ENCODE results near the gene TMEM51.

The TMEM51 gene

DNA sequence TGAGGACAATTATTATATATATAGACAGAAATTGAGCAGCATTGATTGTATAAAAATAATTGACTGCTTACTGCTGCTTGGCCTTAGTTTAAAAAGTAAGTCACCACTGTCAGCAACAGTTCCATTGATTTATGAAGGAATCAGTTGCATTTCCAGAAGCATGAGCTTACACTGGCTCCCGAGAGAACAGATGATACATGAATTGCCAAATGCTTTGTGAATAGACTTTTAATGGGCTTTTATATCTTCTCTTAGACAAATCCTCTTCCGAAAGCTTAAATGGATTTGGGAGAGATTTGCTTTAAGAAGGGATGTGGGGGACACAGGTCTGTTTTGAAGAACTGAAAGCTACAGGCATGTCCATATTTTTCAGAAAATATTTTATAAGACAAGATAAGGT is 101.0 kb downstream of the TMEM51 start:
- H3K27ac ChIP-seq (replicated peaks) = no peak overlapping the region
- TF ChIP-seq GABPA (IDR thresholded peaks at IDR 0.05; ENCODE audit: low read depth) (no peak), SPI1 (IDR thresholded peaks at IDR 0.05; ENCODE audit: borderline replicate concordance, low read depth) (no peak)
- TF ChIP-seq, protein P1, sequence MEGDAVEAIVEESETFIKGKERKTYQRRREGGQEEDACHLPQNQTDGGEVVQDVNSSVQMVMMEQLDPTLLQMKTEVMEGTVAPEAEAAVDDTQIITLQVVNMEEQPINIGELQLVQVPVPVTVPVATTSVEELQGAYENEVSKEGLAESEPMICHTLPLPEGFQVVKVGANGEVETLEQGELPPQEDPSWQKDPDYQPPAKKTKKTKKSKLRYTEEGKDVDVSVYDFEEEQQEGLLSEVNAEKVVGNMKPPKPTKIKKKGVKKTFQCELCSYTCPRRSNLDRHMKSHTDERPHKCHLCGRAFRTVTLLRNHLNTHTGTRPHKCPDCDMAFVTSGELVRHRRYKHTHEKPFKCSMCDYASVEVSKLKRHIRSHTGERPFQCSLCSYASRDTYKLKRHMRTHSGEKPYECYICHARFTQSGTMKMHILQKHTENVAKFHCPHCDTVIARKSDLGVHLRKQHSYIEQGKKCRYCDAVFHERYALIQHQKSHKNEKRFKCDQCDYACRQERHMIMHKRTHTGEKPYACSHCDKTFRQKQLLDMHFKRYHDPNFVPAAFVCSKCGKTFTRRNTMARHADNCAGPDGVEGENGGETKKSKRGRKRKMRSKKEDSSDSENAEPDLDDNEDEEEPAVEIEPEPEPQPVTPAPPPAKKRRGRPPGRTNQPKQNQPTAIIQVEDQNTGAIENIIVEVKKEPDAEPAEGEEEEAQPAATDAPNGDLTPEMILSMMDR (IDR thresholded peaks at IDR 0.05; ENCODE audit: insufficient read depth, low read length) = no peak
- DNase-seq (ENCODE audit: low read depth in 1 of 2, low spot score in 1 of 2) = no peak
- H3K4me3 ChIP-seq (replicated peaks; ENCODE audit: insufficient read depth, low read length) = no peak overlapping the region
- no peaks in the 10 kb centered on the region for H3K27me3 ChIP-seq (ENCODE audit: insufficient read depth, poor library complexity, severe bottlenecking)

DNA sequence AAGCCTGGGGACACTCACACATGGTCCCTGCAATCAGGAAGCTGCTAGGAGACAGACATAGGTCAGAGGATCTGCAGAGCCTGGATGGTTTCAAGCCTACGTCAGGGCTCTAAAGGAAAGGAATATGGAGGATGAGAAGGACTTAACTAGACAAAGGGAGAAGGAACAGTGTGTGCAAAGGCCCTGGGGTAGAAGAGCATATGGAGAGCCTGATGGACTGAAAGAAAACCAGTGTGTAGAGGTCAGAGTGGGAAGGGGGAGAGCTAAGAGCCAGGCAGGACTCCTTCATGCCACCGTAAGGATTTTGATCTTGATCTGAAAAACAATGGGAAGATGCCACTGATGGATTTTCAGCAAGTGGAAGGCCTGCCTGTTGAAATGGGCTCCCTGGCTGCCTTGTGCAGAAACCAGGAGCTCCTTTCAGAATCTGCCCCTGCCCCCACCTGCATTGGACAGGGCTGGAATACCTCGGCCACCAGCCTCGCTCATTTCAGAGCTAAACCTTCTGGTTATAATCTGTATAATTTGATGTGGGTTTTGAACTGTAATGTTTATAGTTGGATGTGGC is 102.1 kb downstream of the TMEM51 start:
- Histone ChIP-seq H3K27ac (replicated peaks) (no peak overlapping the region), H3K27me3 (ENCODE audit: insufficient read depth, poor library complexity, severe bottlenecking) (no peaks in the 10 kb centered on the region), H3K4me3 (replicated peaks; ENCODE audit: insufficient read depth, low read length) (no peak overlapping the region)
- no peak for TF ChIP-seq SPI1 (IDR thresholded peaks at IDR 0.05; ENCODE audit: borderline replicate concordance, low read depth)
- no peak for TF ChIP-seq GABPA (IDR thresholded peaks at IDR 0.05; ENCODE audit: low read depth)
- TF ChIP-seq, protein P1 (IDR thresholded peaks at IDR 0.05; ENCODE audit: insufficient read depth, low read length) = no peak
- TF ChIP-seq, protein P2, sequence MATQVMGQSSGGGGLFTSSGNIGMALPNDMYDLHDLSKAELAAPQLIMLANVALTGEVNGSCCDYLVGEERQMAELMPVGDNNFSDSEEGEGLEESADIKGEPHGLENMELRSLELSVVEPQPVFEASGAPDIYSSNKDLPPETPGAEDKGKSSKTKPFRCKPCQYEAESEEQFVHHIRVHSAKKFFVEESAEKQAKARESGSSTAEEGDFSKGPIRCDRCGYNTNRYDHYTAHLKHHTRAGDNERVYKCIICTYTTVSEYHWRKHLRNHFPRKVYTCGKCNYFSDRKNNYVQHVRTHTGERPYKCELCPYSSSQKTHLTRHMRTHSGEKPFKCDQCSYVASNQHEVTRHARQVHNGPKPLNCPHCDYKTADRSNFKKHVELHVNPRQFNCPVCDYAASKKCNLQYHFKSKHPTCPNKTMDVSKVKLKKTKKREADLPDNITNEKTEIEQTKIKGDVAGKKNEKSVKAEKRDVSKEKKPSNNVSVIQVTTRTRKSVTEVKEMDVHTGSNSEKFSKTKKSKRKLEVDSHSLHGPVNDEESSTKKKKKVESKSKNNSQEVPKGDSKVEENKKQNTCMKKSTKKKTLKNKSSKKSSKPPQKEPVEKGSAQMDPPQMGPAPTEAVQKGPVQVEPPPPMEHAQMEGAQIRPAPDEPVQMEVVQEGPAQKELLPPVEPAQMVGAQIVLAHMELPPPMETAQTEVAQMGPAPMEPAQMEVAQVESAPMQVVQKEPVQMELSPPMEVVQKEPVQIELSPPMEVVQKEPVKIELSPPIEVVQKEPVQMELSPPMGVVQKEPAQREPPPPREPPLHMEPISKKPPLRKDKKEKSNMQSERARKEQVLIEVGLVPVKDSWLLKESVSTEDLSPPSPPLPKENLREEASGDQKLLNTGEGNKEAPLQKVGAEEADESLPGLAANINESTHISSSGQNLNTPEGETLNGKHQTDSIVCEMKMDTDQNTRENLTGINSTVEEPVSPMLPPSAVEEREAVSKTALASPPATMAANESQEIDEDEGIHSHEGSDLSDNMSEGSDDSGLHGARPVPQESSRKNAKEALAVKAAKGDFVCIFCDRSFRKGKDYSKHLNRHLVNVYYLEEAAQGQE (IDR thresholded peaks at IDR 0.05; ENCODE audit: insufficient replicate concordance, low read depth) = no peak
- no peak for TF ChIP-seq POLR2AphosphoS5 (IDR thresholded peaks at IDR 0.05; ENCODE audit: low read depth)
- no peak for DNase-seq (ENCODE audit: low read depth in 1 of 2, low spot score in 1 of 2)

DNA sequence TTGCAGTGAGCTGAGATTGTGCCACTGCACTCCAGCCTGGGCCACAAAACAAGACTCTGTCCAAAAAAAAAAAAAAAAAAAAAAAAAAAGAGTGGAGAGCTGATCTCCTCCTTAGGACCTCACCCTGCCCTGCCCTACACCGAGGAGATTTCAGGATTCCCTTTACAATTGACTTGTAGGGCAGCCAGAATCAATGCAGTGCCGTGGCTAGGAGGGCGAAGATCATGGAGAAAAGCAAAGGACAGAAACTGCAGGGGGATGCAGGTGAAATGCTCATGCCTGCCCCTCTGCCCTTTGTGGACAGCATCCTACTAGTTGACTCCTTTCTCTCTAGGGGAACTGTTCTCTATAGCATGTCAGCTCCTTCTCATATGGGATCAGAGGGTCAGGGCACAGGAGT is 103.0 kb downstream of the TMEM51 start:
- TF ChIP-seq SPI1 (IDR thresholded peaks at IDR 0.05; ENCODE audit: borderline replicate concordance, low read depth) (no peak), POLR2AphosphoS5 (IDR thresholded peaks at IDR 0.05; ENCODE audit: low read depth) (no peak)
- TF ChIP-seq, protein P1 (IDR thresholded peaks at IDR 0.05; ENCODE audit: insufficient read depth, low read length) = no peak
- DNase-seq (ENCODE audit: low read depth in 1 of 2, low spot score in 1 of 2) = no peak

DNA sequence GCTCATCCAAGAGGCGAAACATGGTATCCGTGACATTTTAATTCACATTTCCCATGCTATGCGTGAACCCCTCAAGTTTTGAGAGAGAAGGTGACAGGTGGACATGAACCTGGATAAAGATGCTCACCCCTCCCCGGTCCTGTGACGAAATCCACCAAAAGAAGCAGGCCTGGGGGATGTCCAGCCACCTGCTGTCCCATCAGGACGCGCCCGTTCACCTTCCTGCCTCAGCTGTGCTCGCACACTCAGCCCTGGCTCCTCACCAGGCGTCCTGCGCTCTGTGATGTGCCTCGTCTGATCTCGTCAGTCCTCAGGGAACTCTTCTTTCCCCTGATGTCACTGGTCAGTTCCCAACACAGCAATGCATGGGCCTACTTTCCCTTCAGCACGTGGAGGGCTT is 103.8 kb downstream of the TMEM51 start:
- Histone ChIP-seq H3K27me3 (ENCODE audit: insufficient read depth, poor library complexity, severe bottlenecking) (no peaks in the 10 kb centered on the region), H3K27ac (replicated peaks) (no peak overlapping the region), H3K4me3 (replicated peaks; ENCODE audit: insufficient read depth, low read length) (no peak overlapping the region)
- TF ChIP-seq, protein P1 (IDR thresholded peaks at IDR 0.05; ENCODE audit: insufficient read depth, low read length) = no peak
- TF ChIP-seq POLR2AphosphoS5 (IDR thresholded peaks at IDR 0.05; ENCODE audit: low read depth) (no peak), SPI1 (IDR thresholded peaks at IDR 0.05; ENCODE audit: borderline replicate concordance, low read depth) (no peak), GABPA (IDR thresholded peaks at IDR 0.05; ENCODE audit: low read depth) (no peak)
- TF ChIP-seq, protein P2 (IDR thresholded peaks at IDR 0.05; ENCODE audit: insufficient replicate concordance, low read depth) = no peak
- DNase-seq (ENCODE audit: low read depth in 1 of 2, low spot score in 1 of 2) = no peak

More for the DNA sequence above, 103.0 kb downstream of the TMEM51 start:
- H3K4me3 ChIP-seq (replicated peaks; ENCODE audit: insufficient read depth, low read length) = no peak overlapping the region
- H3K27ac ChIP-seq (replicated peaks) = no peak overlapping the region
- no peaks in the 10 kb centered on the region for H3K27me3 ChIP-seq (ENCODE audit: insufficient read depth, poor library complexity, severe bottlenecking)
